Caco-2 (cell line): Measurements from ENCODE around the gene PALD1. TPM values are rescaled to one million over a fixed set of nuclear protein-coding genes. Genes with fewer than 3 reads are reported as not detected.

Source experiments
- Bru-seq: library from RNA; stranded (reverse); fragments of 400-500 nt; gene quantifications from one replicate; lab custom pipeline; 2021; lab: Mats Ljungman, UMichigan
- BruChase-seq, 2 experiments: library from RNA; stranded (reverse); fragments of 400-500 nt; gene quantifications; one replicate each; lab custom pipeline; 2021; lab: Mats Ljungman, UMichigan
- BruUV-seq: library from RNA; stranded (reverse); fragments of 400-500 nt; replicated peaks from 2 replicates; lab custom pipeline; 2021; lab: Mats Ljungman, UMichigan
- CTCF ChIA-PET: fragments of 300-600 bp; sonication (Branson Sonifier 250); formaldehyde crosslinking; loops from one replicate; lab custom pipeline; 2022; ENCODE audit warnings: antibody characterized with exemption; lab: Charles Lee
- POLR2A ChIA-PET: fragments of 300-600 bp; sonication (Branson Sonifier 250); formaldehyde crosslinking; loops from one replicate; lab custom pipeline; 2022; ENCODE audit warnings: antibody characterized with exemption; lab: Charles Lee
- DNase-seq, 2 experiments: peaks; one replicate each; pipeline versions ENCODE4 v3.0.0 to v3.0.0-alpha.2; 2020 to 2022
- H3K27me3 ChIP-seq: replicated peaks from 2 replicates; pipeline ENCODE4 v1.6.0; 2011; ENCODE audit warnings: low read length; ENCODE audit not compliant: control insufficient read depth, insufficient read depth
- H3K36me3 ChIP-seq: 2 replicates; pipeline ENCODE4 v1.5.1; 2011; ENCODE audit warnings: low read length; ENCODE audit not compliant: control insufficient read depth, insufficient read depth
- H3K4me1 ChIP-seq: fragments of 250-450 bp; sonication (Bioruptor Pico); 2 replicates; pipeline ENCODE4 v1.5.1; 2020; ENCODE audit warnings: mild to moderate bottlenecking
- H3K4me3 ChIP-seq: 2 replicates; pipeline ENCODE4 v1.5.1; 2011; ENCODE audit warnings: low read depth, mild to moderate bottlenecking, control low read depth, low read length
- H3K9me3 ChIP-seq: fragments of 250-450 bp; sonication (Bioruptor Pico); 2 replicates; pipeline ENCODE4 v1.5.1; 2020; ENCODE audit warnings: mild to moderate bottlenecking, moderate library complexity
- H3K27ac Mint-ChIP-seq: one replicate; pipeline ENCODE4 v1.8.0; 2022; ENCODE audit warnings: mixed read lengths; ENCODE audit not compliant: unreplicated experiment
- H3K27me3 Mint-ChIP-seq: one replicate; pipeline ENCODE4 v1.8.0; 2022; ENCODE audit warnings: mixed read lengths; ENCODE audit not compliant: insufficient read depth, unreplicated experiment
- H3K36me3 Mint-ChIP-seq: one replicate; pipeline ENCODE4 v1.8.0; 2022; ENCODE audit warnings: mild to moderate bottlenecking, mixed read lengths; ENCODE audit not compliant: insufficient read depth, unreplicated experiment
- H3K4me1 Mint-ChIP-seq: one replicate; pipeline ENCODE4 v1.8.0; 2022; ENCODE audit warnings: low read depth, mixed read lengths; ENCODE audit not compliant: unreplicated experiment
- H3K4me3 Mint-ChIP-seq: one replicate; pipeline ENCODE4 v1.8.0; 2022; ENCODE audit warnings: mild to moderate bottlenecking, moderate library complexity, mixed read lengths; ENCODE audit not compliant: unreplicated experiment
- H3K9me3 Mint-ChIP-seq: one replicate; pipeline ENCODE4 v1.8.0; 2022; ENCODE audit warnings: mixed read lengths; ENCODE audit not compliant: unreplicated experiment
- CTCF ChIP-seq, 2 experiments: fragments of 200-600 bp in 1 of 2; IDR thresholded peaks; 1 replicate in 1 of 2; 2 replicates in 1 of 2; pipeline versions ENCODE4 v1.5.1 to v1.8.0; 2011 to 2022; ENCODE audit warnings: antibody characterized with exemption in 1 of 2, control low read depth in 1 of 2, inconsistent platforms in 1 of 2, low read depth in 1 of 2, low read length in 1 of 2, mild to moderate bottlenecking in 1 of 2, moderate library complexity in 1 of 2; ENCODE audit not compliant: insufficient read depth in 1 of 2, severe bottlenecking in 1 of 2, unreplicated experiment in 1 of 2
- intact Hi-C: fragments of 100-400 bp; cut with micrococcal nuclease; formaldehyde crosslinking; loops from one replicate; pipeline ENCODE4 v1.10.0; 2022; ENCODE audit not compliant: unreplicated experiment
- long read RNA-seq: library from polyadenylated mRNA; stranded (forward); transcript quantifications from one replicate; pipeline ENCODE4 v2.0.0, GENCODE V29; 2022
- total RNA-seq: library from RNA; stranded (reverse); gene quantifications from 2 replicates; pipeline ENCODE4 v1.2.3, GENCODE V29; 2022

PALD1 gene
- total RNA-seq (8.9 and 10.3 TPM in 2 replicates), Bru-seq, nascent RNA (percentile 53 among the genes with signal in this experiment), BruChase-seq, experiment 1, labeled RNA remaining after a 2-hour chase (percentile 56 among the genes with signal in this experiment), BruChase-seq, experiment 2, labeled RNA remaining after a 6-hour chase (percentile 60 among the genes with signal in this experiment)
- long read RNA-seq, full-length matches to known transcripts: 9 of 20 reads
- long read RNA-seq, partial matches to known transcripts: 5 of 20 reads
- long read RNA-seq, other reads (novel, unspliced or antisense): 6 of 20 reads

- DNase-seq: peak; percentile 82 to 89
- Mint-ChIP-seq H3K27ac (peak within 1 kb of the TSS; percentile 40), H3K4me3 (peak within 1 kb of the TSS; percentile 87), H3K27me3 (no peaks in the 10 kb centered on the region), H3K9me3 (no peaks in the 10 kb centered on the region), H3K4me1 (peaks cover 9% of the 10 kb centered on the region), H3K36me3 (no peaks in the 10 kb centered on the region)
- peak in 1 of 2 experiments; percentile 45 for TF ChIP-seq CTCF (IDR thresholded peaks at IDR 0.05; ENCODE audit: insufficient read depth in 1 of 2, low read depth in 1 of 2, low read length in 1 of 2, severe bottlenecking in 1 of 2, unreplicated experiment in 1 of 2)
- H3K9me3 ChIP-seq: no peaks in the 10 kb centered on the region
- H3K4me1 ChIP-seq: peaks cover 16% of the 10 kb centered on the region
- POLR2A ChIA-PET: interaction anchor here (0.5 to 1.4 kb wide), 8 partner anchors 17 to 1841 kb away, joined by 3 to 8 read pairs (median 3); partner anchors contain the start of gene SAR1A
- no peaks in the 10 kb centered on the region for H3K36me3 ChIP-seq
- H3K27me3 ChIP-seq: no peaks in the 10 kb centered on the region
- CTCF ChIA-PET: interaction anchor here (0.6 to 3.5 kb wide), 5 partner anchors 17 to 53 kb away, joined by 3 to 14 read pairs (median 4); no protein-coding TSS in a partner anchor
- peak within 1 kb of the TSS; percentile 65 for H3K4me3 ChIP-seq
- intact Hi-C loops: no loop called here
- no TSS peak for BruUV-seq
These were observed at the start of gene PALD1 for GRCh38 chr10:70478191-70479164. Gene PALD1, plus strand, starts transcription at chr10:70478767. Its CDS starts 47,185 bp downstream, at chr10:70525952.

- H3K36me3 ChIP-seq: peaks cover 13% of the 10 kb centered on the region
- Mint-ChIP-seq H3K4me3 (no peak overlapping the region), H3K9me3 (no peaks in the 10 kb centered on the region), H3K27me3 (no peaks in the 10 kb centered on the region), H3K4me1 (peaks cover 4% of the 10 kb centered on the region), H3K27ac (no peak overlapping the region), H3K36me3 (peaks cover 52% of the 10 kb centered on the region)
- peaks cover 28% of the 10 kb centered on the region for H3K4me1 ChIP-seq
- peak in 1 of 2 experiments; percentile 66 for TF ChIP-seq CTCF (IDR thresholded peaks at IDR 0.05; ENCODE audit: insufficient read depth in 1 of 2, low read depth in 1 of 2, low read length in 1 of 2, severe bottlenecking in 1 of 2, unreplicated experiment in 1 of 2)
- no peaks in the 10 kb centered on the region for H3K27me3 ChIP-seq
- ChIA-PET POLR2A (interaction anchor here (0.9 to 1.9 kb wide), 3 partner anchors 11 to 48 kb away, joined by 3 to 17 read pairs (median 3); partner anchors contain the start of genes EIF4EBP2 and PALD1), CTCF (interaction anchor here (0.6 to 2.4 kb wide), 32 partner anchors 12 to 328 kb away, joined by 3 to 25 read pairs (median 5); partner anchors contain the start of genes EIF4EBP2, NODAL, PALD1 and TYSND1)
- DNase-seq: peak; percentile 76 to 86
- intact Hi-C loops: loop anchor here (1.0 to 10.0 kb wide), 8 partner anchors 12 to 324 kb away; no protein-coding TSS in a partner anchor
- no peaks in the 10 kb centered on the region for H3K9me3 ChIP-seq
- BruUV-seq: no TSS peak
- no peak overlapping the region for H3K4me3 ChIP-seq
These were observed 47.8 kb upstream of the PALD1 start for GRCh38 chr10:70430493-70431445.
